CD4-positive, alpha-beta memory T cell (primary cell): Measurements from ENCODE around the gene TDO2. TPM values are rescaled to one million over a fixed set of nuclear protein-coding genes. Genes with fewer than 3 reads are reported as not detected.
A peak's percentile ranks its signal among the peaks of the same experiment; 100 is the strongest.

ENCODE experiments used
- CTCF ChIA-PET: fragments of 350-600 bp; sonication (Branson Sonifier 250); formaldehyde crosslinking; loops from one replicate; lab custom pipeline; 2021; ENCODE audit warnings: inconsistent platforms; ENCODE audit not compliant: partially characterized antibody; lab: Charles Lee
- POLR2A ChIA-PET: fragments of 350-600 bp; sonication (Branson Sonifier 250); formaldehyde crosslinking; loops from one replicate; lab custom pipeline; 2021; ENCODE audit not compliant: partially characterized antibody; lab: Charles Lee
- DNase-seq, 5 donors: peaks; one replicate each; pipeline versions ENCODE4 v3.0.0 to v3.0.0-alpha.2; 2020 to 2022; ENCODE audit warnings: mixed read lengths in 1 of 5
- H3K27ac ChIP-seq: one replicate; pipeline ENCODE4 v1.7.0; 2013; ENCODE audit warnings: low read depth, low read length
- H3K27me3 ChIP-seq: 2 replicates; pipeline ENCODE4 v1.7.0; 2013; ENCODE audit warnings: mild to moderate bottlenecking, low read length, moderate library complexity; ENCODE audit not compliant: insufficient read depth
- H3K36me3 ChIP-seq: 2 replicates; pipeline ENCODE4 v1.7.0; 2013; ENCODE audit warnings: mild to moderate bottlenecking, low read length, moderate library complexity; ENCODE audit not compliant: insufficient read depth
- H3K4me1 ChIP-seq: 2 replicates; pipeline ENCODE4 v1.7.0; 2013; ENCODE audit warnings: mild to moderate bottlenecking, low read length, moderate library complexity; ENCODE audit not compliant: insufficient read depth
- H3K4me3 ChIP-seq, 2 donors: one replicate each; pipeline ENCODE4 v1.7.0; 2013; ENCODE audit warnings: low read length in 2 of 2, mild to moderate bottlenecking in 1 of 2
- H3K9me3 ChIP-seq, 2 donors: one replicate each; pipeline ENCODE4 v1.7.0; 2013; ENCODE audit warnings: low read length in 2 of 2, control low read depth in 1 of 2; ENCODE audit not compliant: control insufficient read depth in 1 of 2
- H3K27ac Mint-ChIP-seq, 7 donors: one replicate each; pipeline ENCODE4 v1.8.0; 2020 to 2021; ENCODE audit warnings: mixed read lengths in 7 of 7, mild to moderate bottlenecking in 6 of 7, inconsistent platforms in 3 of 7, moderate library complexity in 3 of 7
- H3K27me3 Mint-ChIP-seq, 2 donors: one replicate each; pipeline ENCODE4 v1.8.0; 2020 to 2021; ENCODE audit warnings: mixed read lengths in 2 of 2
- H3K36me3 Mint-ChIP-seq, 2 donors: one replicate each; pipeline ENCODE4 v1.8.0; 2020 to 2021; ENCODE audit warnings: mixed read lengths in 2 of 2, inconsistent platforms in 1 of 2, mild to moderate bottlenecking in 1 of 2
- H3K4me1 Mint-ChIP-seq, 4 donors: one replicate each; pipeline ENCODE4 v1.8.0; 2020 to 2021; ENCODE audit warnings: mixed read lengths in 4 of 4, mild to moderate bottlenecking in 1 of 4
- H3K4me3 Mint-ChIP-seq, 8 donors: one replicate each; pipeline ENCODE4 v1.8.0; 2020 to 2021; ENCODE audit warnings: mixed read lengths in 8 of 8, mild to moderate bottlenecking in 7 of 8, moderate library complexity in 6 of 8, inconsistent platforms in 3 of 8
- H3K9me3 Mint-ChIP-seq, 8 donors: one replicate each; pipeline ENCODE4 v1.8.0; 2020 to 2021; ENCODE audit warnings: mixed read lengths in 8 of 8, mild to moderate bottlenecking in 5 of 8, inconsistent platforms in 3 of 8, moderate library complexity in 1 of 8
- intact Hi-C: fragments of 100-400 bp; cut with micrococcal nuclease; formaldehyde crosslinking; loops from one replicate; pipeline ENCODE4 v1.15.1; 2023
- polyA plus RNA-seq, 2 donors: library from polyadenylated mRNA; unstranded; fragments of 300-500 nt; fragmentation: Illumina TruSeq; gene quantifications; one replicate each; pipeline ENCODE4 v1.2.3, GENCODE V29; 2021
- total RNA-seq, 2 experiments: library from RNA; stranded (reverse); gene quantifications; one replicate each; pipeline ENCODE4 v1.2.3, GENCODE V29; 2021

The TDO2 gene
- total and polyA plus RNA-seq, 4 experiments from 2014 or later = not detected

DNA sequence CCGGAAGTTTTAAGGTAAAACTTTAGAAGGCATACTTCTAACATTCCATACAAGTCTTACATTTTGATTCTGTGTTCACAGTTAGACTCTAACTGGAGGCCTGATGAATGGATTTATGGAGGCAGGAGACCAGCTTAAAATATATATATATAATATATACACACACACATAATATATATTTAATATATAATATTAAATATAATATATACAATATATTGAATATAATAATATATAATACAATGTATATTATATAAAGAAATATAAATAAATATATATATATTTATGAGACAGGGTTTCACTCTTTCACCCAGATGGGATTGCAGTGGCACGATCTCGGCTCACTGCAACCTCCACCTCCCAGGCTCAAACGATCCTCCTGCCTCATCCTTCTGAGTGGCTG lies 58.1 kb downstream of the TDO2 start:
- intact Hi-C loops = no loop called here
- peaks cover 9 to 11% of the 10 kb centered on the region in 2 donors for H3K27me3 Mint-ChIP-seq
- Histone ChIP-seq H3K4me1 (no peaks in the 10 kb centered on the region), H3K9me3 (no peaks in the 10 kb centered on the region), H3K27ac (no peak overlapping the region), H3K27me3 (no peaks in the 10 kb centered on the region), H3K36me3 (no peaks in the 10 kb centered on the region), H3K4me3 (no peak overlapping the region)
- H3K9me3 Mint-ChIP-seq = no peaks in the 10 kb centered on the region
- CTCF ChIA-PET = no interaction called here
- no peak for DNase-seq
- no peaks in the 10 kb centered on the region for H3K36me3 Mint-ChIP-seq
- POLR2A ChIA-PET = no interaction called here
- H3K4me3 Mint-ChIP-seq = no peak overlapping the region
- H3K4me1 Mint-ChIP-seq = peaks cover 7 to 12% (median 9%) of the 10 kb centered on the region in 4 donors
- no peak overlapping the region for H3K27ac Mint-ChIP-seq

- Mint-ChIP-seq H3K9me3 (no peaks in the 10 kb centered on the region), H3K27ac (no peak overlapping the region), H3K36me3 (no peaks in the 10 kb centered on the region), H3K4me1 (peaks cover 7 to 12% (median 9%) of the 10 kb centered on the region in 4 donors), H3K4me3 (no peak overlapping the region), H3K27me3 (peaks cover 8% of the 10 kb centered on the region in 2 donors)
- intact Hi-C loops = no loop called here
- no peaks in the 10 kb centered on the region for H3K36me3 ChIP-seq
- no peak for DNase-seq
- H3K4me3 ChIP-seq = no peak overlapping the region
- ChIA-PET POLR2A (no interaction called here), CTCF (interaction anchor here (1.6 kb wide), 1 partner anchor 10 kb away, joined by 4 read pairs; the partner anchor contains the start of gene CTSO)
- H3K4me1 ChIP-seq = no peaks in the 10 kb centered on the region
- no peaks in the 10 kb centered on the region for H3K27me3 ChIP-seq
- no peaks in the 10 kb centered on the region for H3K9me3 ChIP-seq
- H3K27ac ChIP-seq = no peak overlapping the region
Observed at GRCh38 chr4:155962767-155963166, 59.3 kb downstream of the TDO2 start.

DNA sequence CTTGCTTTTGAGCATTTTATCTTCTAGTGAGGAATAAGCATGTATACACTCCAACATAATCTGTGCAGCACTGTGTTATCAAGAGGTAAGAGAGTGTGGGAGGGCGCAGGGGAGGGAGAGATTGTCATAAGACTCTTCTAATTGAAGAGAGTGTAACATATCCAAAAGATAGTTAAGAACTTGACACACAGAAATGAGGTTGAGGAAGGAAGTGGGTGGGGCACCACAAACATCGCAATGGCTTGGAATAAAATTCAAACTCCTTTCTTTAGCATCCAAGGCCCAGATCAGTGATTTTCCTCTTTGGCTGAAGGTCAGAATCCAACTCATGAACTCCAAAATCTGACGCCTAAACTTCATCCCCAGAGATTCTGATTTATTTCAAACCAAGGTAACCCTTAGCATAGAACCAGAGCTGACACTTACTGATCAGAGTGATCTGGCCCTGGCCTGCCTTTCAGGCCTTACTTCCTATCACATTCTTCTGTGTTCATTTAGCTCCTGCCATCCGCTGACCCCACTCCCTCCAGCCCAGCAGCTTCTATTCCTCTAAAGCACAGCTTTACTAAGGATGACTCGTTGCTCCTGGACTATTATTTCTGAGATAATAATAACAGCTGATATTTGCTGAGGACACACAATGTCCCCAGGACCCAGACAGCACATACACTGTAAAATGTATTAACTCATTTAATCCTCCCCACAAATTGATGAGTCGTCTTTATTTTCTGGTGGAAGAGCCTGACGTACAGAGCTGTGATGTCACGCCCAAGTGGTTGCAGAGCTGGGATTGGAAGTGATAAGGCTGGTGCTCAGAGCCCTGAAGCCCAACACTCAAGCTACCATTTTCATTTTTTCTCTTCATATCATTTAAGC lies 60.8 kb downstream of the TDO2 start:
- Histone ChIP-seq H3K36me3 (no peaks in the 10 kb centered on the region), H3K27me3 (no peaks in the 10 kb centered on the region), H3K9me3 (no peaks in the 10 kb centered on the region), H3K27ac (no peak overlapping the region), H3K4me1 (no peaks in the 10 kb centered on the region), H3K4me3 (no peak overlapping the region)
- Mint-ChIP-seq H3K4me3 (no peak overlapping the region), H3K27me3 (peaks cover 4 to 8% of the 10 kb centered on the region in 2 donors), H3K9me3 (peaks cover 0 to 2% (median 0%) of the 10 kb centered on the region in 8 donors), H3K27ac (peak overlapping the region in 1 of 7 donors; percentile 70), H3K36me3 (no peaks in the 10 kb centered on the region), H3K4me1 (peaks cover 7 to 12% (median 9%) of the 10 kb centered on the region in 4 donors)
- CTCF ChIA-PET = interaction anchor here (1.6 kb wide), 1 partner anchor 11 kb away, joined by 4 read pairs; the partner anchor contains the start of gene CTSO
- POLR2A ChIA-PET = no interaction called here
- no peak for DNase-seq
- intact Hi-C loops = no loop called here

DNA sequence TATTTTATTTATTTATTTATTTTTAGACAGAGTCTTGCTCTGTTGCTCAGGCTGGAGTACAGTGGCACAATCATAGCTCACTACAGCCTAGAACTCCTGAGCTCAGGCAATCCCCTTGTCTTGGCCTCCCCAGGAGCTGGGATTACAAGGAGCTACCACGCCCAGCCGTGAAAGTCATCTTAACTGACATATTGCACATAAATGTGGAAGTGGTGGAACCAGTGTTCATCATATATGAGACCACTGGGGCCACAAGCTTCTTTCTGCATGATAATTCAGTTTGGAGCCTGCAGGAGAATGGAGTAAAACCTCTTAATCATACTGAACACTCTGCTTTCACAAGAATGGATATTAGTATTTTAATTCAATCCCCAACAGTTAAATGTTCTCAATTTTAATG lies 62.7 kb downstream of the TDO2 start:
- peaks cover 0 to 2% (median 0%) of the 10 kb centered on the region in 8 donors for H3K9me3 Mint-ChIP-seq
- POLR2A ChIA-PET = no interaction called here

GRCh38 chr4:155966731-155967395 lies 63.4 kb downstream of the TDO2 start:
- Mint-ChIP-seq H3K9me3 (peaks cover 0 to 2% (median 0%) of the 10 kb centered on the region in 8 donors), H3K27me3 (peaks cover 5 to 12% of the 10 kb centered on the region in 2 donors), H3K4me1 (peaks cover 7 to 12% (median 9%) of the 10 kb centered on the region in 4 donors), H3K4me3 (no peak overlapping the region), H3K36me3 (no peaks in the 10 kb centered on the region), H3K27ac (no peak overlapping the region)
- ChIA-PET CTCF (no interaction called here), POLR2A (no interaction called here)
- Histone ChIP-seq H3K9me3 (no peaks in the 10 kb centered on the region), H3K4me3 (no peak overlapping the region), H3K36me3 (no peaks in the 10 kb centered on the region), H3K27me3 (no peaks in the 10 kb centered on the region), H3K27ac (no peak overlapping the region), H3K4me1 (no peaks in the 10 kb centered on the region)
- no peak for DNase-seq
- intact Hi-C loops = no loop called here

More for the DNA sequence above, 62.7 kb downstream of the TDO2 start:
- peaks cover 5 to 12% of the 10 kb centered on the region in 2 donors for H3K27me3 Mint-ChIP-seq
- DNase-seq = no peak
- Histone ChIP-seq H3K27ac (no peak overlapping the region), H3K27me3 (no peaks in the 10 kb centered on the region), H3K4me3 (no peak overlapping the region), H3K36me3 (no peaks in the 10 kb centered on the region), H3K4me1 (no peaks in the 10 kb centered on the region), H3K9me3 (no peaks in the 10 kb centered on the region)
- no peak overlapping the region for H3K4me3 Mint-ChIP-seq
- H3K4me1 Mint-ChIP-seq = peaks cover 7 to 12% (median 9%) of the 10 kb centered on the region in 4 donors
- H3K27ac Mint-ChIP-seq = no peak overlapping the region
- intact Hi-C loops = no loop called here
- CTCF ChIA-PET = interaction anchor here (0.9 kb wide), 1 partner anchor 351 kb away, joined by 3 read pairs; no protein-coding TSS in a partner anchor
- H3K36me3 Mint-ChIP-seq = no peaks in the 10 kb centered on the region

Other genes with a start within 250 kb of the TDO2 start
- gene GUCY1A1, start 236.8 kb upstream of the TDO2 start, total RNA-seq = not detected
- not detected for gene GUCY1A1, start 236.8 kb upstream of the TDO2 start, polyA plus RNA-seq
- gene GUCY1B1, start 144.7 kb upstream of the TDO2 start, total RNA-seq = not detected
- not detected for gene GUCY1B1, start 144.7 kb upstream of the TDO2 start, polyA plus RNA-seq
- gene ASIC5, start 37.4 kb upstream of the TDO2 start, total RNA-seq = not detected
- gene ASIC5, start 37.4 kb upstream of the TDO2 start, polyA plus RNA-seq = not detected
- 10 to 100 TPM; 12.9 to 13.1 TPM for gene CTSO, start 50.2 kb downstream of the TDO2 start, total RNA-seq
- 10 to 100 TPM; 28.5 to 44.0 TPM for gene CTSO, start 50.2 kb downstream of the TDO2 start, polyA plus RNA-seq